ENCODE data around the gene DPH7. TPM values are rescaled to one million over a fixed set of nuclear protein-coding genes. Genes with fewer than 3 reads are reported as not detected.
"Not testable (repeated sequence)": the region's sequence is repeated elsewhere in the genome, so short reads cannot be mapped to it uniquely, and the experiment has no call there.

The DPH7 gene
- total RNA-seq, 1 donor from 2014 or later, result 35.3 TPM

DNA sequence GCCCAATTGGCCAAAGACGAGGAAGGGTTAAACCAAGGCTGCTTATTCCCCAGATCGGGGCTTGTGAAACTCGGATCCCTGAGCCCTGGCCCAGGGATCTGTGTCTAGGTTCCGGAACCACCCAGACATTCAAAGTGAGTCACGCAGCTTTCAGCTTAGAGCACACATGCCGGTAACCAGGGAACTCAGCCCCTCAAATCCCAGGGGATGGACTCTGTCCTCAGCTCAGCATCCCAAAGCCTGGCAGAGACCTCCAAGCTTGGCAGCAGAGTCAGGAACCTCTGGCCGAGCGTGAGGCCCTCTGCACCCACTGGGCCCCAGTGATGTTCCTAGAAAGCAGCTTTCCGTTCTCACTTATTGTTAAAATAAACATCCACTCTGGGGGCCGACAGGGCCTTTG, 33.6 kb downstream of the DPH7 start:
- TF ChIP-seq, protein P1, sequence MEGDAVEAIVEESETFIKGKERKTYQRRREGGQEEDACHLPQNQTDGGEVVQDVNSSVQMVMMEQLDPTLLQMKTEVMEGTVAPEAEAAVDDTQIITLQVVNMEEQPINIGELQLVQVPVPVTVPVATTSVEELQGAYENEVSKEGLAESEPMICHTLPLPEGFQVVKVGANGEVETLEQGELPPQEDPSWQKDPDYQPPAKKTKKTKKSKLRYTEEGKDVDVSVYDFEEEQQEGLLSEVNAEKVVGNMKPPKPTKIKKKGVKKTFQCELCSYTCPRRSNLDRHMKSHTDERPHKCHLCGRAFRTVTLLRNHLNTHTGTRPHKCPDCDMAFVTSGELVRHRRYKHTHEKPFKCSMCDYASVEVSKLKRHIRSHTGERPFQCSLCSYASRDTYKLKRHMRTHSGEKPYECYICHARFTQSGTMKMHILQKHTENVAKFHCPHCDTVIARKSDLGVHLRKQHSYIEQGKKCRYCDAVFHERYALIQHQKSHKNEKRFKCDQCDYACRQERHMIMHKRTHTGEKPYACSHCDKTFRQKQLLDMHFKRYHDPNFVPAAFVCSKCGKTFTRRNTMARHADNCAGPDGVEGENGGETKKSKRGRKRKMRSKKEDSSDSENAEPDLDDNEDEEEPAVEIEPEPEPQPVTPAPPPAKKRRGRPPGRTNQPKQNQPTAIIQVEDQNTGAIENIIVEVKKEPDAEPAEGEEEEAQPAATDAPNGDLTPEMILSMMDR (conservative IDR thresholded peaks at IDR 0.05; ENCODE audit: low read depth, low read length), result no peak
- no peak for DNase-seq (ENCODE audit: low read depth)
- no peak overlapping the region for H3K4me3 ChIP-seq (ENCODE audit: low read depth, low read length)

- no peak for DNase-seq (ENCODE audit: low read depth)
- TF ChIP-seq, protein P1 (conservative IDR thresholded peaks at IDR 0.05; ENCODE audit: low read depth, low read length), result no peak
- H3K4me3 ChIP-seq (ENCODE audit: low read depth, low read length), result no peak overlapping the region
Observed at GRCh38 chr9:137544176-137544760, 34.5 kb downstream of the DPH7 start.

- no peak overlapping the region for H3K4me3 ChIP-seq (ENCODE audit: low read depth, low read length)
- TF ChIP-seq, protein P1 (conservative IDR thresholded peaks at IDR 0.05; ENCODE audit: low read depth, low read length), result no peak
- no peak for DNase-seq (ENCODE audit: low read depth)
Observed at GRCh38 chr9:137543237-137543963, 35.3 kb downstream of the DPH7 start.

GRCh38 chr9:137542486-137542885, 36.2 kb downstream of the DPH7 start:
- TF ChIP-seq, protein P1 (conservative IDR thresholded peaks at IDR 0.05; ENCODE audit: low read depth, low read length), result no peak
- no peak for DNase-seq (ENCODE audit: low read depth)
- H3K4me3 ChIP-seq (ENCODE audit: low read depth, low read length), result no peak overlapping the region

GRCh38 chr9:137540536-137540935, 38.2 kb downstream of the DPH7 start:
- TF ChIP-seq, protein P1 (conservative IDR thresholded peaks at IDR 0.05; ENCODE audit: low read depth, low read length), result no peak
- H3K4me3 ChIP-seq (ENCODE audit: low read depth, low read length), result no peak overlapping the region
- no peak for DNase-seq (ENCODE audit: low read depth)

GRCh38 chr9:137538058-137538457, 40.7 kb downstream of the DPH7 start:
- TF ChIP-seq, protein P1 (conservative IDR thresholded peaks at IDR 0.05; ENCODE audit: low read depth, low read length), result no peak
- no peak for DNase-seq (ENCODE audit: low read depth)
- H3K4me3 ChIP-seq (ENCODE audit: low read depth, low read length), result no peak overlapping the region

- not testable (repeated sequence) for DNase-seq (ENCODE audit: low read depth); H3K4me3 ChIP-seq (ENCODE audit: low read depth, low read length)
Observed at GRCh38 chr9:137536594-137537131, 42.1 kb downstream of the DPH7 start.
